GM21723 (cell line): ENCODE data around the gene BFSP1.
A peak's percentile ranks its signal among the peaks of the same experiment; 100 is the strongest.

Experiments used
- ATAC-seq: cut with Tn5 transposase; IDR thresholded peaks from one replicate; pipeline ENCODE4 v1.9.1; 2021; ENCODE audit warnings: mild to moderate bottlenecking, moderate library complexity; ENCODE audit not compliant: unreplicated experiment

The BFSP1 gene

DNA sequence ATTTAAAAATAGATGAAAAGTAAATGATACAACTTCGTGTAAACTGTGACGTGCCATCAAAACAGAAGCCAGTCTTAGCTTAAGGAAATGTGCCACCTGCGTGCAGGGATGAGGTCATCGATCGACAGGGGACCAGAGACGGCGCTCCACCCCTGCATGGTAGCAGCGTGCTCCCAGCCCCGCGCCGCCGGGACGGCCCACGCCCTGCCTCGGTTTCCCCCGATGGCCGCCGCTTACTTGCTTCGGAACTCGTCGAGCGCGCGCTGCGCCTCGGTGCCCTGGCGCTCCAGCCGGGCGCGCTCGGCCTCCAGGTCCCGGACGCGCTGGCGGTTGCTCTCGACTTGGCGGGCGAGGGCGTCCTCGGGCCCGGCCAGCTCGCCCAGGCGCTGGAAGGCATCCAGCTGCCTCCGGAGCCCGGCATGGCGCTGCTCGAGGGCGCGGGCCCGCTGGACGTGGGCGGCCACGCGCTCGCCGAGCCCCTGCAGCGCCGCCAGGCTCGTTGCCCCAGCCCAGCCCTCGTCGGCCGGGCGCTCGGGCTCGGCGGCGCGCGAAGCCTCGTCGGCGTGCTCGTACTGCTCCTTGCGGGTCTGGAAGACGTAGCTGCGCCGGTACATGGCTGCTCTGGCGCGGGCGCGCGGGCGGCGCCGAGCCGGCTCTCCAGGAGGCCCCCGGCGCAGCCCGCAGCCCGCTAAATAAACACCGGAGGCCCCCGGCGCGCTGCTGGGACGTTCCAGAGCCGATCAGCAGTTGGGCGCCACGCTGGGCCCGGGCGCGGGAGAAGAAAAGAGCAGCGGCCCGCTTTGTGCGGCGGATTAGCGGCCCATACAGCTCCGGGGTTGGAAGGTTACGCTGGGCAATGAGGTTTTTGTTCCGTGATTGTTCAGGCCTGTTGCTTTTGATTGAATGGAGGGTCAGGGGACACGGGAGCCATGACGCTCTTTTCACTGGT lies at the start of gene BFSP1:
Gene BFSP1, minus strand, starts transcription at position 664 of the 949 bp plus-strand sequence. Its CDS starts 50 bp downstream, at position 614.
- ATAC-seq: peak; percentile 53

DNA sequence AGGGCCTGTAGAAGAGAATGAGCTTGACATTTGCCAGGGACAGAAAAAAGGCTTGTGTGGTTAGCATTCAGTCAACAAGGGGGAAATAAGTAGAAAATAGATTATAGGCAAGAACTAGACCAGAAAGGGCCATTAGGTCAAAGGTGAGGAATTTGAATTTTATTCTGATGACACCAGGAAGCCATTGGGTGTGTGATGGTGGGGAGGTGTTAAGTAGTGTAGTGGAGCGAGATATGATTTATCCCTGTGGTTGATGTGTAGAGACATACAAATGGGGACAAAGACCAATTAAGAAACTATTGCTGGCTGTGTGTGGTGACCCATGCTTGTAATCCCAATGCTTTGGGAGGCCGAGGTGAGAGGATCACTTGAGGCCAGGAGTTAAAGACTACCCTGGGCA lies 49.7 kb upstream of the BFSP1 start:
- no peak for ATAC-seq

DNA sequence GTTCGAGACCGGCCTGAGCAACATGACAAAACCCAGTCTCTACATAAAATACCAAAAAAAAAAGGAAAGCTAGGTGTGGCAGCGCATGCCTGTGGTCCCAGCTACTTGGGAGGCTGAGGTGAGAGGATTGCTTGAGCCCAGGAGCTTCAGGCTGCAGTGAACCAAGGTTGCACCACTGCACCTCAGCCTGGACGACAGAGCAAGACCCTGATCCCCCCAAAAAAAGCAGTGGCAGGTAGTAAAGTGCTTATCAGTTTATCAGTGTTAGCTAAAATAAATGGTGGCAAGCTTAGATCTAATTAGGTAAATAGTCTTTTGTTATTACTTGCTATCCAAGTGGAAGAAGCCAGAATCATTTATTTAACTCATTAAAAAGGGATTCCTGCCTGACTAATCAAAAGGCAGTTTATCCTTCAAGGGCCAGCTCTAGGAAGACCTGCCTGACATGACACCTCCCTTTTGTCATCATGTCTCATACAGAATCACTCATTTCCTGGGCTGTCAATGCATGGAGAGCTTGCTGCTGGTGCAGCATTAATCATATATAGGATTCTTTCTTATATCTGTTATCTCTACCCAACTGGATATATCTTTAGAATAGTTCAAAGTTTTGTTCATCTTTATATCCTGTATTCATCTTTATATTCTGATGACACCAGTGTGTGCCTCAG lies 48.3 kb upstream of the BFSP1 start:
- ATAC-seq: no peak

DNA sequence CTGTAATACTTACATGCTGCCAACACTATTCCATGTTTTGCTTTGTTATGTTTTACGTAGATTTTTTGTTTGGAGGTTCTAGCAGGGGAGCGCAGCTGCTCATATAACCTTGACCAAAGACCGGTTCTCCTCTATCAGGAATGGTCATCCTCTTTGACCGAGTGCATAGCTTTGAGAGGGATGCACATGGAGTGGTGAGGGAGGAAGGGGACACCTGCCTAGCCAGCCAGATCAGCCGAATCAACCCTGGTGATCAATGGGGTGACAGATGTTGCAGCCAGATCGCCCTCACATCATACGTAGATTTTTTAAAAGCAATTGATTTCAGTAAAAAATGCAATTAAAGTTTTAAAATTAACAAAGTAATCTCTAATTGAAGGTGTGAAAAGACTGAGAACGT lies 45.0 kb upstream of the BFSP1 start:
- ATAC-seq: no peak

DNA sequence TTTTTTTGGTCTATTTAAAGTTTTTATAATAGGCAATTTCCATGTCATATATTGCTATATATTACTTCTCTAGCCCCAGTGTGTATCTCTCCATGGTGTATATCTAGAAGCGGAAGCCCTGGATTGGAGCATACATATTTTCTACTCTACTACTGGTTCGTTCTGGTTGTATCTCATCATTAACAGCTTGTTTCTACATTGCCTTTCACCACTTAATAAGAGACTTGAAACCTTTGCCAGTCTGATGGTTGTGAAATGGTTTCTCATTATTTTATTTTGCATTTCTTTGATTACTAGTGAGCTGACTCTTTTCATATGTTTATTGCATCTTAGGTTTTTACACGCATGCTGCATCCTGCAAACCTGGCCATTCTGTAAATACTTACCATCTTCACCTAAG lies 42.3 kb upstream of the BFSP1 start:
- ATAC-seq: no peak

DNA sequence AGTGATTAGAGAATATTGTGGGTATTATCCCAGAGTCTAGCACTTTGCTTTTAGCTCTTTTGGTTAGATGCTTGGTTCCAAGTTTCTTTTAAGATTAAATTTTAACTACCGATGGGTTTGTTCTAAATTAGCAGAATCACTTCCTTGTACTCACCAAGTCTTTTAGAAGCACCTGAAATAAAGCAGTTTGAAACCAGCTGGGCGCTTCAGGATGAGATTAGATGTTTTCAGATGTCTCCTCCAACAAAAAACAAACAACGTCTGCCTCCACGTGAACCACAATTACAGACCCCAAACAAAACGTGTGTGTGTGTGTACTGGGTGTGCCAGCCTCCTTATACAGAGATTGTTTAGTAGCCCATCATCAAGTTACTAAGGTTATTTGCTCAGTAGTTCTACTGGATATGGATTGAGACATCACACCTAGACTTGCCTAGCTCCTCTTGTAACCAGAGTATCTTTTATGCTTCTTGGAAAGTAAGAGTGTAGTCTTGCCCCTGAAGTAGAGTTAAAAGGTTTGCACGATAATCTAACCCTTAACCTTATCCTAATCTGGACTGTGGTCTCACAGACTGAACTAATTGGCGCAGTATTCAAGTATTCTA lies 41.0 kb upstream of the BFSP1 start:
- no peak for ATAC-seq

DNA sequence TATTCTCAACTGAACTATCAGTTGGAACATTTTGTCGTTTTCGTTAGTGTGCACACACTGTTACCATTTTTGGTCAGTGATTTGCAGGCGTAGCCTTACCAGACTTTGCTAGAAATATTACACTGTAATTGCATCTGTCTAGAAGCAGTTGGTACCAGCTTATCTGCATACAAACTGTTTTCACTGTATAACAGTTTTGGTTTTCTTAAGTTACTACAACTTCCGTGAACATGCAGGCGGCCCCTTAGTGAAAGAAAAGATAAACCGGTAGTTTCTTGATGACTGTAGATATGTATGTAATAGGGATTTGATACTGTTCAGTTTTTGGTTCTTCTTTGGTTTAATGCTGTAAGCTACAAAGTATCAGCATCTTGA lies 40.0 kb upstream of the BFSP1 start:
- ATAC-seq: no peak

DNA sequence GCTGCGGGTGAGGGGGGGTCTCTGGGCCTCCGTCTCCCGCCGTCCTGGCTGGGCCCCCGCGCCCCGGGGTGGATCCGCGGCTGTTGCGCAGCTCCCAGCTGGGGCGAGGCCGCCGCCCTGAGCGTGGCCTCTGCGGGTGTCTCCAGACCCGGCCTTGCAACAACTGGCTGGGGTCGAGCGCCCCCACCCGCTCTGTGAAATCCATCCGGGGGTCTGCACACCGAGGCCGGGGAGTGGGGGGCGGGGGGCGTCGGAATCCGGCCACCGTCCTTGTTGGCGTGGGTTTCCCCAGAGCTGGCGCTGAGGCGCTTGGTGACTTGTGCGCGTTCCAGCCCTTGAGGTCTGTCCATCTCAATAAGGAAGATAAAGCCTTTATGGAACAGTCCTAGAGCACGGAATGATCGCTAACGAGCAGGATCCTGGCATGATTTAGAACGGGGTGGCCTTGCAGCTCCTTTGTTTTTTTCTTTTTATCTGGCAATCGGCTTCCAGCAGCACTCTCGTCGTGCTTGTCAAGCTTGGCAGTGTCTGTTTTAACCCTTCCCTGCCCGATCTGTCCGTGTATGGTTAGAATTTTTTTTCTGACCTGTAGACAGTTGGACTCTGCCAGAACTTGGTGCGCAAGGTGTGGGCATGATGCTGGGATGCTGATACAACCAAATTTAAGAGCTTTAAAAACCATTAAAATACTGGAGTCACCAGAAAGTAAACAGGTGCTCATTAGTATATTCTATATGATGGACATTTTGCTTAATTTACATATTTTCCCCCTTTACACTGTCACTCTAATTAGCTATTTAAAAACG lies 39.4 kb upstream of the BFSP1 start:
- peak; percentile 52 for ATAC-seq

DNA sequence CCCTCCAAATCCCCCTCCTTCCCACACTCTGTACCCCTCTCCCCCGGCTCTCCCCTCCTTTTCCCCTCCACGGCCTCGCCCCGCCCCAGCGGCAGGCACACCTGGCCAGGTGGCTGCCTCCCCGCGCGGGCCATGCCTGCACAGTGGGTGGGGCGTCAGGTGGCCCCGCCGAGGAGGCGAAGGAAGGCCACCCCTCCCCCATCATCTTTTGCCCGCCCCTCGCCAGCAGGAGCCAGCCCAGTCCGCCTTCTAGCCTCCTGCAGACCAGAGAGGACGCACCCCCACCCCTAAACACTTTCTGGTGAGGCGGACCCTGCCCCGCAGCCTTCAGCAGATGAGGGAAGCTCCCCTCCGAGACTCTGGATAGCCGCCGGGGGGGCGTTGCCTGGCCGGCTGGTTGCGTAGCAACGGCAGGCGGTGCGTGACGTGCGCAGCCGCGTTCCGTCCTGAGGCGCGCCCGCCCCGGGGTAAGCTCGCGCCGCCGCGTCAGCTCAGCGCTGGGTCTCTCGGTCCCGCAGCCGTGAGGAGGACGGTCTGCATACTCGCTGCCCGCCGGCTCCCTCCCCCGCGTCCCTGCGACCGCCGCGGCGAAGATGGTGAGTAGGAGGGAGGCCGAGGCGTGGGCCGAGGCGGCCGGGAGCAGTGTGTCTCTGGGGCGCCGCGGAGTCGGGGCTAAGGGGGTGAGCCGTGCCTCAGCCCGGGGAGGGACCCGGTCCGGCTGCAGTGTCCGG lies 38.6 kb upstream of the BFSP1 start, which contains the start of gene DSTN:
Gene DSTN, plus strand, starts transcription at position 460 of the 731 bp plus-strand sequence. Its CDS starts 134 bp downstream, at position 594.
- peak; percentile 91 for ATAC-seq

DNA sequence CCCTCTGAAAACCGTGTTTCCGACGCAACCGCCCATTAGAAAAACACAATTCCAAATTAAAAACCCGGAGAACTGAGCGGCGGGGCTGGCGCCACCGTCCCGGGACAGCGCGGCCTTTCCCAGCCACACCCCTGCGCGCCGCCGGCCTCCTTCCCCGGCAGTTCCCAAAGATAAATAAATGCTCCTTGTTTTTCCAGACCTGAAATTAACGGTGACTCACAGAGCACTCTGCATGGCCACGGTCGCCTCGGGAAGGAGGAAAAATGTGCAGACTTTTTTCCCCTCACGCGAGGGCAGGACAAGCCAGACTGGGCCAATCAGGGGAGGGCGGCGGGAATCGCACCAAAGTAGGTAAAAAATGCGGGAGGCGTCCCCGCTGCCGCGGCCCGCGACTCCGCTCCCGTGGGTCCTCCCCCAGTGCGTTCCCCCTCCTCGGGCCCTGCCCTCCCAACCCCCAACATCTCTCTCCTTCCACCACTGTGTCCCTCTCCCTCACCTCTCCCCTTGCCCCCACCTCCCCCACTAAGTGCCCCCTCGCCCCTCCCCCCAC lies 37.9 kb upstream of the BFSP1 start:
- no peak for ATAC-seq

DNA sequence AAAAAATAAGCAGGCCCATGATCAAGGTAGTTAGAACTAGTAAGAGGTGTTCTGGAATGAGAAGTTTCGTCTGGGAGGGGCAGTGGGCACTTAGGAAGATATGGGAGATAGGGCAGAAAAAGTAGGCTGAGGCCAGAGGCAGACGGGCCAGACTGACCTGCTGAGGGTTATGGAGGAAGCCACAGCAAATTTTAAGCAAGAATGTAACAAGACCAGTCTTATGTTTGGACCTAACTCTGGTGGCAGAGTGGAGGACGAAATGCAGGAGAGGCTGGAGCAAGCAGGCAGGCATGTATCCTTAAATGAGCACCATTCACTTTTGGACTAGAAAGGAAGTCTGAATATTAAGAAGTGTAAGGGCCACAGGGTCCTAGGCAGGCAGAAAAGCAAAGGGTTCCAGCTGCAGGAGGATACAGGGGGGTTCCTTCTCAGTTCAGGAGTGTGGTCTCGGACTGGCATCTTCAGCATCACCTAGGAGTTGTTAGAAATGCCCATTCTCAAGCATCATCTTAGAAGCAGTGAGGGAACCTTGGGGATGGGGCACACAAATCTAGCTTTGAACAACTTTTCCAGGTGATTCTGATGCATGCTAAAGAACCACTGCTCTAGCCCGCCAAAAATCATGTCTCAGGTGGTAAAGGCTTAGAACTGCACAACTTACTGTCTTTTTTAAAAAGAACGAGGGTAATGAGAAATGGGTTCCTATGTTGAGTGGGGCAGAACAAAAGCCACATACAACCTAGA lies 37.0 kb upstream of the BFSP1 start:
- no peak for ATAC-seq

DNA sequence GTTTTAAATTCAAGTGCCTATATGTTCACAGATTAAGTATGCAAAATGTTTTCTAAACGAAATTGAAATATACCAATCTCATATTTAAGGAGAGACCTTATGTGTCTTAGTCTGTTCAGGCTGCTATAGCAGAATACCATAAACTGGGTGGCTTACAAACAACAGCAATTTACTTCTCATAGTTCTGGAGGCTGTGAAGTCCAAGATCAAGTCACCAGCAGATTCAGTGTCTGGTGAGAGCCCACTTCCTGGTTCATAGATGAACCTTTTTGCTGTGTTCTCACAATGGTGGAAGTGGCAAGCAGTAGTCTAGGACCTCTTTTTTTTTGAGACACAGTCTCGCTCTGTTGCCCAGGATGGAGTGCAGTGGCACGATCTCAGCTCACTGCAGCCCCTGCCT lies 35.2 kb upstream of the BFSP1 start:
- no peak for ATAC-seq

DNA sequence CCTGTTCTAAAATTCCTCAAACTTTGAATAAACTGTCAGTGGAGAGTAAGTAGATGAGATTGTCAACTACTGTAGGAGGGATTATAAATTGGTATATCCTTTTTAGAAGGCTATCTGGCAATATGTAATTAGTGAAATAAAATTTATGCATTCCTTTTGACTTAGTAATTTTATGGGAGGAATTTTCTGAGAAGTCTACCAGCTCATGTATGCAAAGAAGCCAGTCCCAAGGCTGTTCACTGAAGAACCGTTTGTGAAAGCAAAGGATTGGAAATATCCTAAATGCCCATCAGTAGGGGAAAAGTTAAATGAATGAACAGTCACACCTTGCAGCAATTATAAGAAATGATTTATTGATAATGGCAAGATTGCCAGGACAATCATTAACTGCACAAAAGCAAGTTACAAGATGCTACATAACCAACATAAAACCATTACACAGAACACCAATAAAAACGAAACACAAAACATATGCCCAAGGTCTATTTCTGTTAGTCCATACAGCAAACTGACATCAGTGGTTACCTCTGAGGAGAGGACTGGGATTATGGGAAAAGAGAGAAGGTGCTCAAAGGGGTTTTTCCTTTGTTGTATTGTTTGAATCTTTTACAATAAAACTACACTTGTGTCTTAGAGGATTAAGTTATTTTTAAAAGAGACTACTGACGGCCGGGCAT lies 34.1 kb upstream of the BFSP1 start:
- ATAC-seq: no peak

DNA sequence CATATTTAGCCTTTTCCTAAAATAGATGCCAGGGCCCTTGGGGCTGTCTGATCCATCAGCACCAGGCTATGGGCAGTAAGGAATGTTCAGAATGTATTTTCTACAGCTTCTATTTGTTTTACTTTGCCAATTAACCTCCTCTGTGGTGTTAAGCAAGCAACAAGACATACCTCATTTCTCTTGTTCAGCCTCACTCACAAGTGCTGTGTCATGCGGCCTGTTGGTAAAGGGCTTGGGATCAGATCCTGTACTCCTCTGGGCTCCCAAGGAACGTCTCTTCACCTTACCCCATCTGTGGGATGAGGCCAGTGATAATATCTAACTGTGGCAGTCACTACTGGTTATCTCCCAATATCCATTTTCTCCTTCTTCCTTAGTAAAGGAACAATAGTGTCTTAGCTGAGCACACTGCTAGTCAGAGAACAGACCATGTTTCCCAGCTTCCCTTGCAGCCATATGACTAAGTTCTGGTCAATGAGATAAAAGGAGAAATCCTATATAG lies 31.7 kb upstream of the BFSP1 start:
- no peak for ATAC-seq

DNA sequence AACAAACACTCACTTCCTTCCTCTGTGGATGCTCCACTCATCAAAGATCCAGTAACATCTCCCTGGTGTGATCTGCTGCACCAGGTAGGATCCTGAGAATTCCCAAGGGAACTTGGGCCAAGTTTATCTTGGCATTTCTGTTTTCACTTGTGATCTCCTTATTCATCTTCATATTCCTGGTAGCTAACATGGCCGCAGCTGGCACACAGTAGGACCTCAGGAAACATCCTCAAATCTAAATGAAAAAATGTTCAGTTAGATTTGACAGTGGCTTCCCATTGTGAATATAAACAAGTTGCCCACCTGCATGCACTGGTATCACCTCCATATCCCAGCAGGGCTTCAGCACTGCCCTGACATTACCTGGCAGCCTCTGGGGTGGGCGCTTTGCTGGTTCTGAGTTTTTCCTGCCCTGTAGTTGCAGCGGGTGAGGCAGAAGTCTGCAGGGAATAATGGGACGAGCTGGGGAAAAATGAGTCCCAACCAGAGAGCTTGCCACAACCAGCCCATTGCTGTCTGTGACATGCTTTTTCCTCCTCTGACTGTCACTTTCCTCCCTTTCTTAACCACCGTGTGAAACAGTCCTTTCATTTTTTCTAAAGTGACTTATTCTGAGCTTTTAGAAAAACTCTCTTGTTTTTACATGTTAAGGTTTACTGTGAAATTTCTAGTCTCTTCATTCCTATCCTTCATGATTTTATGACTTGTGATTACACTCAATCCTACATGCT lies 29.3 kb upstream of the BFSP1 start:
- ATAC-seq: no peak

DNA sequence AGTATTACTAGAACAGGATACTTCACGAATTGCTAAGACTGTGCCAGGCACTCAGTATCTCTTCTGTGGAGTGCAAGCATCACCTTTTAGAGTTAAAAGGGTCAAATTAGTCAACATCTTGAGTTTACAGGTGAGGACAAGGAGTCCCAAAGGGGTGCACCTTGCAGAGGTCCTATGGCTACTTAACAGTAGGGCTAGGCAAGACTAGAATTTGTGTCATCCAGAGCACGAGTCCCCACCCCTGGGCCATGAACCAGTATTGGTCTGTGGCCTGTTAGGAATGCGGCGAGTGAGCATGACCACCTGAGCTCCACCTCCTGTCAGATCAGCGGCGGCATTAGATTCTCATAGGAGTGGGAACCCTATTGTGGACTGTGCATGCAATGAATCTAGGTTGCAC lies 28.2 kb upstream of the BFSP1 start:
- no peak for ATAC-seq

DNA sequence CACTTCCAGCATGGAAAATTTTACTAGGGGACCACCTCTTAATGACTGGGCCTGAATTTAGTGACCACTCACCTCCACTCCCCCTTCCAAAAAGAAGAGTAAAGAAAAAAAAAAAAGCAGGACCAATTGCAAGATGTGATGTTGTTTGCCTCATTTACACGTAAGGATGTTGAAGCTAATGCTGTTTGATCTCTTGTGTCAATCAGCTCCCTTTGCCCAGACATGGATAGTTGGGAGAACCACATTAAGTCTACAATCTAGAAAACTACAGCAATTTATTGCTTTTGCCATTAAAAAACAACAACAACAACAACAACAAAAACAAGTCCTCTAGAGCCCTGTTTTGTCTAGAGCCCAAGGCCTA lies 27.7 kb upstream of the BFSP1 start:
- no peak for ATAC-seq
